ENCODE results near the gene TBC1D1.

TBC1D1 gene

DNA sequence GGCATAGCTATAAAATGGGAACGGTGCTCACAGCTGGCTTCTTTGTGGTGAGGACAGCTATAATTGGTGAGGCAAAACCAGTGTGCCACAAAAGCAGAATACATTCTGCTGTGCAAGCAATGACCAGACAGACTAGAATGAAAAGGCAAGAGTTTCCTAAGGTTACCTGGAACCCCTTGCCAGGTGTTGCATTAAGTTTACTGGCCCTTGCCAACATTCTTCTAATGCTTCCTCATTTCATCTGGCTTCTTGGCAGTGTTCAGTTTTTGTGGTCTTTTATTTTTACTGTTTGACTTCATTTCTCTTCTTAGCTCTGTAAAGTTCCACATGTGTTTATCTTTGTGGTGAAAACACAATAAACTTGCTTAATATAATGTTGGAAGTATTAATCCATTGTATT, 200.8 kb downstream of the TBC1D1 start:
- Histone ChIP-seq H3K27ac (no peak overlapping the region), H3K27me3 (no peaks in the 10 kb centered on the region), H3K4me3 (ENCODE audit: low read depth in 1 of 2, low read length in 1 of 2) (no peak overlapping the region), H3K36me3 (peaks cover 87% of the 10 kb centered on the region), H3K4me1 (ENCODE audit: control insufficient read depth in 1 of 2, insufficient read depth in 1 of 2, low read depth in 1 of 2, low read length in 1 of 2) (no peaks in the 10 kb centered on the region), H3K9me3 (no peaks in the 10 kb centered on the region)
- TF ChIP-seq, protein P1, sequence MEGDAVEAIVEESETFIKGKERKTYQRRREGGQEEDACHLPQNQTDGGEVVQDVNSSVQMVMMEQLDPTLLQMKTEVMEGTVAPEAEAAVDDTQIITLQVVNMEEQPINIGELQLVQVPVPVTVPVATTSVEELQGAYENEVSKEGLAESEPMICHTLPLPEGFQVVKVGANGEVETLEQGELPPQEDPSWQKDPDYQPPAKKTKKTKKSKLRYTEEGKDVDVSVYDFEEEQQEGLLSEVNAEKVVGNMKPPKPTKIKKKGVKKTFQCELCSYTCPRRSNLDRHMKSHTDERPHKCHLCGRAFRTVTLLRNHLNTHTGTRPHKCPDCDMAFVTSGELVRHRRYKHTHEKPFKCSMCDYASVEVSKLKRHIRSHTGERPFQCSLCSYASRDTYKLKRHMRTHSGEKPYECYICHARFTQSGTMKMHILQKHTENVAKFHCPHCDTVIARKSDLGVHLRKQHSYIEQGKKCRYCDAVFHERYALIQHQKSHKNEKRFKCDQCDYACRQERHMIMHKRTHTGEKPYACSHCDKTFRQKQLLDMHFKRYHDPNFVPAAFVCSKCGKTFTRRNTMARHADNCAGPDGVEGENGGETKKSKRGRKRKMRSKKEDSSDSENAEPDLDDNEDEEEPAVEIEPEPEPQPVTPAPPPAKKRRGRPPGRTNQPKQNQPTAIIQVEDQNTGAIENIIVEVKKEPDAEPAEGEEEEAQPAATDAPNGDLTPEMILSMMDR (IDR thresholded peaks at IDR 0.05), result no peak

- Histone ChIP-seq H3K9me3 (no peaks in the 10 kb centered on the region), H3K36me3 (peaks cover 90% of the 10 kb centered on the region), H3K4me1 (ENCODE audit: control insufficient read depth in 1 of 2, insufficient read depth in 1 of 2, low read depth in 1 of 2, low read length in 1 of 2) (no peaks in the 10 kb centered on the region), H3K4me3 (ENCODE audit: low read depth in 1 of 2, low read length in 1 of 2) (no peak overlapping the region), H3K27me3 (no peaks in the 10 kb centered on the region), H3K27ac (no peak overlapping the region)
- TF ChIP-seq, protein P1 (IDR thresholded peaks at IDR 0.05), result no peak
Observed at GRCh38 chr4:38092701-38093100, 201.8 kb downstream of the TBC1D1 start.

DNA sequence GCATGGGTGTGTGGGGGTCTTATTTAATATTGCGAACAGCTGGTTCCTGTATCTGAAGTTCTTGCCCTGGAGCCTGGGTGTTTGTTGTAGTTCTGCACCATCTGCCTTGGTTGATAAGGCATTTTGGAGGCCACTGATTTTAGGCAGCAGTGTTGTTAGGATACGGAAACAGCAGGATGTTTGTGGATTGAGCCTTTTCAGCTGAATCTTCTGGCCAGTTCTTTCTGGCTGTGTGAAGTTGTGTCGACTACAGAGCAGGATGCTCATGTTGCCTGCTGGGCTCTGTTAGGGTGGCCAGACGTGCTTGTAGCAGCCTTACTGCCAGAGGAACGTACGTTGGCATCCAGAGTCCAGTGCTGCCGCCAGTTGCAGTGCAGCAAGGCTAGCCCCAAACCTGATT, 203.5 kb downstream of the TBC1D1 start:
- TF ChIP-seq, protein P1 (IDR thresholded peaks at IDR 0.05), result no peak
- Histone ChIP-seq H3K27ac (no peak overlapping the region), H3K4me1 (ENCODE audit: control insufficient read depth in 1 of 2, insufficient read depth in 1 of 2, low read depth in 1 of 2, low read length in 1 of 2) (no peaks in the 10 kb centered on the region), H3K27me3 (no peaks in the 10 kb centered on the region), H3K36me3 (peaks cover 95% of the 10 kb centered on the region), H3K4me3 (ENCODE audit: low read depth in 1 of 2, low read length in 1 of 2) (no peak overlapping the region), H3K9me3 (no peaks in the 10 kb centered on the region)

DNA sequence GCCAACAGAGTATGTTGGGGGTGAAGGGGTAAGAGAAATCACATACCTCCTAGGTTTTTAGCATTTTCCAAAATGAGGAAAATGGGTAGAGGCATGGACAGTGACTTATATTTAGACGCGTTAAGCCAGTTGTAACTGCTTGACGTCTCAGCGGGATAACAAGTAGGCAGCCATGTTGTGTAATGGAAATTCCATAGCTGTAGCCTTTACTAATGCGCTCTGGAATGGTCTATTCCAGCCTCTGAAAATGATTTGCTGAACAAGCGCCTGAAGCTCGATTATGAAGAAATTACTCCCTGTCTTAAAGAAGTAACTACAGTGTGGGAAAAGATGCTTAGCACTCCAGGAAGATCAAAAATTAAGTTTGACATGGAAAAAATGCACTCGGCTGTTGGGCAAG, 204.8 kb downstream of the TBC1D1 start:
- H3K9me3 ChIP-seq, result no peaks in the 10 kb centered on the region
- H3K4me3 ChIP-seq (ENCODE audit: low read depth in 1 of 2, low read length in 1 of 2), result no peak overlapping the region
- H3K27ac ChIP-seq, result no peak overlapping the region
- H3K27me3 ChIP-seq, result no peaks in the 10 kb centered on the region
- peaks cover 95% of the 10 kb centered on the region for H3K36me3 ChIP-seq
- H3K4me1 ChIP-seq (ENCODE audit: control insufficient read depth in 1 of 2, insufficient read depth in 1 of 2, low read depth in 1 of 2, low read length in 1 of 2), result no peaks in the 10 kb centered on the region
- TF ChIP-seq, protein P1 (IDR thresholded peaks at IDR 0.05), result no peak

DNA sequence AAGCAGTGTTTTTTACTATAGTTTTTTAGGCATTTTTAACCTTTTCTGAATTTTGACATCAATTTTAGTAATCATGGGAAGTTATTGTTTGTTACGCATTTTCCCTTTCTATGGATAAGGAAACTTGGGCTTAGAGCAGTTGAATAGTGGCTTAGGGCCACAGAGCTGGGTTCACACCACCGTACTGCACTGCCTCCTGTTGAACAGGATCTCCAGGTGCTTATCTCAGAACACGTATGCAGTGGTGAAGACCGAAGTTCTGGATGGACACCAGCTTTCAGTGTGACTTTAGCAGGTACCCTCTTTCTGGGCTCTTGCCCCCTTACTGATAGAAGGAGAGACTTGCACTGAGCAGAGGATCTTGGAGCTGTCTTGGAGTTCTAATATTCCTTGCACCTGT, 206.9 kb downstream of the TBC1D1 start:
- H3K27ac ChIP-seq, result no peak overlapping the region
- TF ChIP-seq, protein P1 (IDR thresholded peaks at IDR 0.05), result no peak
- H3K27me3 ChIP-seq, result no peaks in the 10 kb centered on the region
- H3K4me3 ChIP-seq (ENCODE audit: low read depth in 1 of 2, low read length in 1 of 2), result no peak overlapping the region
- no peaks in the 10 kb centered on the region for H3K4me1 ChIP-seq (ENCODE audit: control insufficient read depth in 1 of 2, insufficient read depth in 1 of 2, low read depth in 1 of 2, low read length in 1 of 2)
- peaks cover 95% of the 10 kb centered on the region for H3K36me3 ChIP-seq
- no peaks in the 10 kb centered on the region for H3K9me3 ChIP-seq

DNA sequence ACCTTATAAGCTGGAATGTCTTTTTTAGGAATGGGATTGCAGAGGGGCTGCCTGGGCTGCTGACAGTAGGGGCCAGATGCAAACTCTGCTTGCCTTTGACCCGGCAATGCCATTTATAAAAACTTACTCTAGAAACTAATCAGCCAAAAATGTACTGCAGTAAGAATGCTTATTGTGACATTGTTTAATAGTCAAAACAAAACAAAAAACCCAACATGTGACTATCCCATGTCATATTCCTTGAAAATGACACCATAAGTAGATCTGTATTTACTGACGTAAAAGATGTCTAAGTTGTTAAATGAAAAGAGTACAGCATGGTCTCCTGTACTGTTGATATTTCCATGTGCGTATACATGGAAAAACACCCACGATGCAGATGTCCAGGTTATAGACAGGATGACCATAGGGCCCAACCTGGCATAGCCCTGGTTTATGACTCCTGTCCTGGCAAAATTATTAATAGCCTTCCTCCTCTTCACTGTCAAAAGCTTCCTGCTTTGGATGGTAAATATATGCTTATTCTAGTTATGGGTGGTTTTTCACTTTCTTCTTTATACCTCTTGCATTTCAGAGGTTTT, 208.2 kb downstream of the TBC1D1 start:
- TF ChIP-seq, protein P1 (IDR thresholded peaks at IDR 0.05), result no peak
- Histone ChIP-seq H3K4me3 (ENCODE audit: low read depth in 1 of 2, low read length in 1 of 2) (no peak overlapping the region), H3K9me3 (no peaks in the 10 kb centered on the region), H3K36me3 (peaks cover 96% of the 10 kb centered on the region), H3K27ac (no peak overlapping the region), H3K4me1 (ENCODE audit: control insufficient read depth in 1 of 2, insufficient read depth in 1 of 2, low read depth in 1 of 2, low read length in 1 of 2) (no peaks in the 10 kb centered on the region), H3K27me3 (no peaks in the 10 kb centered on the region)
